NB4 (cell line): ENCODE results near the gene SLC25A10.

Experiments used
- DNase-seq: peaks from one replicate; pipeline ENCODE4 v3.0.0; 2010; ENCODE audit warnings: low read depth
- H3K4me3 ChIP-seq: one replicate; pipeline ENCODE4 v1.5.1; 2011; ENCODE audit warnings: mild to moderate bottlenecking, low read depth, low read length, moderate library complexity
- CTCF ChIP-seq: IDR thresholded peaks from one replicate; pipeline ENCODE4 v1.5.1; 2012; ENCODE audit warnings: low read depth, low read length
- MAX ChIP-seq: IDR thresholded peaks from 2 replicates; pipeline ENCODE4 v1.6.1; 2011; ENCODE audit warnings: low read depth, low read length
- MYC ChIP-seq: IDR thresholded peaks from 2 replicates; pipeline ENCODE4 v1.6.1; 2011; ENCODE audit warnings: low read depth, low read length
- POLR2A ChIP-seq: IDR thresholded peaks from 2 replicates; pipeline ENCODE4 v1.6.1; 2011; ENCODE audit warnings: mild to moderate bottlenecking; ENCODE audit not compliant: insufficient read length; ENCODE audit errors: extremely low read depth

SLC25A10 gene

GRCh38 chr17:81715872-81716673, 4.0 kb downstream of the SLC25A10 start:
- DNase-seq, result no peak
- H3K4me3 ChIP-seq, result no peak overlapping the region
- TF ChIP-seq MYC, result no peak
- peak; percentile 4 for TF ChIP-seq CTCF

- no peak for DNase-seq
- H3K4me3 ChIP-seq, result no peak overlapping the region
- TF ChIP-seq MYC, result no peak
Observed at GRCh38 chr17:81716674-81716996, 4.6 kb downstream of the SLC25A10 start.

GRCh38 chr17:81717049-81717765, 5.1 kb downstream of the SLC25A10 start:
- no peak overlapping the region for H3K4me3 ChIP-seq
- no peak for TF ChIP-seq CTCF
- no peak for TF ChIP-seq MAX
- no peak for TF ChIP-seq MYC
- no peak for TF ChIP-seq POLR2A
- DNase-seq, result no peak

DNA sequence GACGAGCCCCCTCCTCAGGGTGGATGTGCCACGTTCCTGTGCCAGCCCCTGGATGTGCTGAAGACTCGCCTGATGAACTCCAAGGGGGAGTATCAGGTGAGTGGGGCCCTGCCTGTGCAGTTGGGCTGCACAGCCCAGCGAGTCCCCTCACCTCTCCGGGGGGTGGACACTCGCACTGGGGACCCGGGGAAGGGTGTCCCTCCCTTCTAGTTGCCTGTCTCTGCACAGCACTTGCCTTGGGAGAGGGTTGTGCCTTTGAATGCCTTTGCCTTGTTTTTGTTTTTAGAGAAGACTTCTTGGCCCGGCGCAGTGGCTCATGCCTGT, 5.6 kb downstream of the SLC25A10 start:
- TF ChIP-seq CTCF (no peak), MYC (no peak), MAX (no peak), POLR2A (no peak)
- H3K4me3 ChIP-seq, result no peak overlapping the region
- no peak for DNase-seq

GRCh38 chr17:81719410-81720266, 7.6 kb downstream of the SLC25A10 start:
- H3K4me3 ChIP-seq, result no peak overlapping the region
- TF ChIP-seq MYC (no peak), CTCF (no peak), POLR2A (no peak)
- DNase-seq, result no peak

GRCh38 chr17:81720267-81721071, 8.4 kb downstream of the SLC25A10 start:
- TF ChIP-seq CTCF (no peak), MYC (no peak)
- no peak overlapping the region for H3K4me3 ChIP-seq
- peak; percentile 49 for DNase-seq
